Peyer's patch (tissue), 4 donors: ENCODE data around the gene LEF1.
"Not testable (repeated sequence)": the region's sequence is repeated elsewhere in the genome, so short reads cannot be mapped to it uniquely, and the experiment has no call there.

Experiments
- POLR2A ChIP-seq, 2 donors: fragments of 450-650 bp; IDR thresholded peaks; one replicate each; pipeline ENCODE4 v1.5.1; 2017; ENCODE audit warnings: antibody characterized with exemption in 2 of 2, mild to moderate bottlenecking in 2 of 2, moderate library complexity in 2 of 2
- TF ChIP-seq, protein P1 (sequence below), 6 experiments: fragments of 450-650 bp in 4 of 6; fragments of 200-600 bp in 2 of 6; sonication (generic) in 1 of 6; IDR thresholded peaks; one replicate each; pipeline ENCODE4 v1.5.1; 2017 to 2019; ENCODE audit warnings: antibody characterized with exemption in 6 of 6, mild to moderate bottlenecking in 3 of 6, moderate library complexity in 1 of 6

DNA sequence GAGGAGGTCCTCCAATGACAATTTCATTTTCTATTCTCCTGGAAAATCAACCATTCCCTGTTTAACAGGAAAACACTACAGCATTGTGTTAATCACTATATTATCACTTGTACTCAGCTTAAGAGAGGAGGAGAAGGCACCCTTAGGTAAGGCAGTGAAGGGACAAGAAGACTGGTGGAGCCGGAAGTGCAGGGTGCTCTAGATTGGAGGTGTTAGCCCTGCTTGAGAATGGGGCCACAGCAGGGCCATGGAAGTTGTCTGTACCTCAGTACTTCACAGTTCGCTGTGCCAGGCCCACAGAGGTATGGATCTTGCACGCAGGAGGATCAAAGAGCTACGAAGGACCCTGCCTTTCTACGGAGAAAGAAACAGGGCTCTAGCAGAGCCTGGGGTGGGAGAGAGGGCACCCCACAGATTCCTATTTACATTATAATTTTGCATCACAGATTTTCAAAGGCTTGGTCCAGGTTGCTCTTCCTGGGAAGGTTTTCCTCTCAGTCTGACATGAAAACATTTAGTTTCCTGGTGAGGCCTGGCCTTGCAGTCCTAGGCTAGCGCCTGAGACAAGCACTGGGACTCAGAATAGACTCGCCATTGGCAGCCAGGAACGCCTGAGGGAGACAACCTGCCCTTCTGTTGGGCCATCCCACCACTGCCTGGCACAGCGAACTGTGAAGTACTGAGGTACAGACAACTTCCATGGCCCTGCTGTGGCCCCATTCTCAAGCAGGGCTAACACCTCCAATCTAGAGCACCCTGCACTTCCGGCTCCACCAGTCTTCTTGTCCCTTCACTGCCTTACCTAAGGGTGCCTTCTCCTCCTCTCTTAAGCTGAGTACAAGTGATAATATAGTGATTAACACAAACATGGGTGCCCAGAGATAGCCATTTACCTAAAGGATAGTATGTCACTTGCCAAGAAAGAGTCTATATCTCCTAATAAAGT, 118.3 kb downstream of the LEF1 start:
- TF ChIP-seq, protein P1, sequence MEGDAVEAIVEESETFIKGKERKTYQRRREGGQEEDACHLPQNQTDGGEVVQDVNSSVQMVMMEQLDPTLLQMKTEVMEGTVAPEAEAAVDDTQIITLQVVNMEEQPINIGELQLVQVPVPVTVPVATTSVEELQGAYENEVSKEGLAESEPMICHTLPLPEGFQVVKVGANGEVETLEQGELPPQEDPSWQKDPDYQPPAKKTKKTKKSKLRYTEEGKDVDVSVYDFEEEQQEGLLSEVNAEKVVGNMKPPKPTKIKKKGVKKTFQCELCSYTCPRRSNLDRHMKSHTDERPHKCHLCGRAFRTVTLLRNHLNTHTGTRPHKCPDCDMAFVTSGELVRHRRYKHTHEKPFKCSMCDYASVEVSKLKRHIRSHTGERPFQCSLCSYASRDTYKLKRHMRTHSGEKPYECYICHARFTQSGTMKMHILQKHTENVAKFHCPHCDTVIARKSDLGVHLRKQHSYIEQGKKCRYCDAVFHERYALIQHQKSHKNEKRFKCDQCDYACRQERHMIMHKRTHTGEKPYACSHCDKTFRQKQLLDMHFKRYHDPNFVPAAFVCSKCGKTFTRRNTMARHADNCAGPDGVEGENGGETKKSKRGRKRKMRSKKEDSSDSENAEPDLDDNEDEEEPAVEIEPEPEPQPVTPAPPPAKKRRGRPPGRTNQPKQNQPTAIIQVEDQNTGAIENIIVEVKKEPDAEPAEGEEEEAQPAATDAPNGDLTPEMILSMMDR (IDR thresholded peaks at IDR 0.05), result not testable (repeated sequence)
- not testable (repeated sequence) for TF ChIP-seq POLR2A (IDR thresholded peaks at IDR 0.05)
